ENCODE measurements around the gene TPRA1. TPM values are rescaled to one million over a fixed set of nuclear protein-coding genes. Genes with fewer than 3 reads are reported as not detected.

Gene TPRA1
- total RNA-seq, 1 donor = 40.6 TPM

GRCh38 chr3:127615631-127616305, 25.2 kb upstream of the TPRA1 start:
- no peak for TF ChIP-seq CTCF (IDR thresholded peaks at IDR 0.05; ENCODE audit: insufficient read depth, low read depth, low read length)
- no peak overlapping the region for H3K4me3 ChIP-seq (ENCODE audit: low read depth, low read length)
- no peak for DNase-seq (ENCODE audit: low read depth)

GRCh38 chr3:127614928-127615589, 24.5 kb upstream of the TPRA1 start:
- no peak overlapping the region for H3K4me3 ChIP-seq (ENCODE audit: low read depth, low read length)
- no peak for TF ChIP-seq CTCF (IDR thresholded peaks at IDR 0.05; ENCODE audit: insufficient read depth, low read depth, low read length)
- no peak for DNase-seq (ENCODE audit: low read depth)

- no peak for TF ChIP-seq CTCF (IDR thresholded peaks at IDR 0.05; ENCODE audit: insufficient read depth, low read depth, low read length)
- no peak for DNase-seq (ENCODE audit: low read depth)
- no peak overlapping the region for H3K4me3 ChIP-seq (ENCODE audit: low read depth, low read length)
These were observed 22.9 kb upstream of the TPRA1 start for GRCh38 chr3:127613406-127613805.

GRCh38 chr3:127612966-127613365, 22.4 kb upstream of the TPRA1 start:
- DNase-seq (ENCODE audit: low read depth) = no peak
- TF ChIP-seq CTCF (IDR thresholded peaks at IDR 0.05; ENCODE audit: insufficient read depth, low read depth, low read length) = no peak

GRCh38 chr3:127611251-127611650, 20.7 kb upstream of the TPRA1 start:
- no peak for DNase-seq (ENCODE audit: low read depth)
- H3K4me3 ChIP-seq (ENCODE audit: low read depth, low read length) = no peak overlapping the region
- no peak for TF ChIP-seq CTCF (IDR thresholded peaks at IDR 0.05; ENCODE audit: insufficient read depth, low read depth, low read length)

More at GRCh38 chr3:127612966-127613365, 22.4 kb upstream of the TPRA1 start:
- H3K4me3 ChIP-seq (ENCODE audit: low read depth, low read length) = no peak overlapping the region

GRCh38 chr3:127610105-127610504, 19.6 kb upstream of the TPRA1 start:
- TF ChIP-seq CTCF (IDR thresholded peaks at IDR 0.05; ENCODE audit: insufficient read depth, low read depth, low read length) = no peak
- no peak for DNase-seq (ENCODE audit: low read depth)
- H3K4me3 ChIP-seq (ENCODE audit: low read depth, low read length) = no peak overlapping the region

All from fibroblast of villous mesenchyme (primary cell).